ENCODE measurements around the gene NRROS.

The NRROS gene

DNA sequence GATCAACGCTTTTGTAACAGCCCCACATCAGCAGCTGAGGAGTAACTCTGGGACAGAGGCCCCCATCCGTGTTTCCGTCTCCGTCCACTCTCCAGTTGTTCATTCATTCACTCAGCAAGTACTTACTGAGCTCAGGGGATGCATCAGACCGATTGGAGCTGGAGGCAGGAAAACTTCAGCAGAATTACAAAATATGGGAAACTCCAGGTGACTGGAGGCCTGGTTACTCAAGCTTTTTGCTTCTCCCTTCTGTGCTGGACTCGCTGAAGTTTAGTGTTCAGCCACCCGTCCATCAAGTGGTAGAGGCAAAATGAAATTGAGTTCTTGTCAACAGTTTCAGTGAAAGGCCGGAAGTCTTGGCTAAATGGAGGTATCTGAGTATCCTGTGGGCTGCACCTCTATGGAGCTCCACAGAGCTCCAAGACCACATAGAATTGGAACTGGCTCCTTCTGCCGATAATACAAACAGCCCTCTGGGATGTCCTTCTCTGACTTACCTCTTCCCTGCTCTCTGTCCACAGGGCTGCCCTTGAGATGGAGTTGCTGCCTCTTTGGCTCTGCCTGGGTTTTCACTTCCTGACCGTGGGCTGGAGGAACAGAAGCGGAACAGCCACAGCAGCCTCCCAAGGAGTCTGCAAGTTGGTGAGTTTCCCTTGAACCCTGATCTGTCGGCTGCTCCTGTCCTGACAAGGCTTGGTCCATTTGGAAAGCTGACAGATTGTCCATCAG lies 14.7 kb downstream of the NRROS start:
- Histone ChIP-seq H3K79me1 (ENCODE audit: low read length) (no peaks in the 10 kb centered on the region), H3K4me3 (ENCODE audit: low read depth, low read length) (no peak overlapping the region), H3K9ac (ENCODE audit: low read length) (no peak overlapping the region), H2BK5ac (ENCODE audit: low read depth, low read length, poor library complexity) (no peak overlapping the region), H3K27ac (ENCODE audit: low read depth, low read length) (no peak overlapping the region), H4K91ac (ENCODE audit: low read depth, low read length) (no peak overlapping the region), H3K14ac (ENCODE audit: low read length) (no peak overlapping the region), H2AK5ac (ENCODE audit: low read length) (no peak overlapping the region), H3K79me2 (ENCODE audit: control insufficient read depth, insufficient read depth, low read length, poor library complexity) (no peaks in the 10 kb centered on the region), H3K4me2 (ENCODE audit: low read length) (no peak overlapping the region), H2BK12ac (ENCODE audit: low read length) (no peak overlapping the region), H4K12ac (ENCODE audit: low read depth, low read length) (no peak overlapping the region), H3K36me3 (ENCODE audit: control insufficient read depth in 1 of 2, insufficient read depth in 2 of 2, low read length in 2 of 2) (no peaks in the 10 kb centered on the region), H3K18ac (ENCODE audit: low read length) (no peak overlapping the region), H3K4me1 (ENCODE audit: control insufficient read depth in 1 of 2, insufficient read depth in 2 of 2, low read length in 2 of 2) (no peaks in the 10 kb centered on the region), H2AFZ (ENCODE audit: insufficient read depth, low read length, poor library complexity) (no peak overlapping the region), H2BK120ac (ENCODE audit: insufficient read depth, low read length, poor library complexity) (no peak overlapping the region), H3K4ac (ENCODE audit: low read depth, low read length) (no peak overlapping the region), H3K9me3 (ENCODE audit: insufficient read depth, low read depth, low read length) (no peaks in the 10 kb centered on the region), H3K27me3 (ENCODE audit: insufficient read depth, low read length) (no peaks in the 10 kb centered on the region), H4K8ac (ENCODE audit: low read depth, low read length) (no peak overlapping the region), H3K23ac (ENCODE audit: low read length) (no peak overlapping the region)
- no CpG with 5 or more reads among the region's 12 CpGs for WGBS (ENCODE audit: extremely low coverage, insufficient coverage, insufficient read length)
- DNase-seq = no peak

DNA sequence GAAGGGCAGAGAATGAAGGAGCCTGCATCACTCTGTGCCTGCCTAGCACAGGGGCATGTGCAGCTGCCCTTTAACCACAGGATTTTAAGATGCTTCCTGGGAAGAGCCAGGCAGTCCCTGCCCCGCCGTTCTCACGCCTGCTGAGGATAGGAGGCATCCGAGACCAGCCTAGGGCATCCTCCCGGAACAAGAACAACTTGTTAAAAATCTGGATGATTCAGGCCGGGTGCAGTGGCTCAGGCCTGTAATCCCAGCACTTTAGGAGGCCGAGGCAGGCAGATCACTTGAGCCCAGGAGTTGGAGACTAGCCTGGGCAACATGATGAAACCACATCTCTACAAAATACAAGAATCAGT lies 15.2 kb downstream of the NRROS start:
- Histone ChIP-seq H3K79me1 (ENCODE audit: low read length) (no peaks in the 10 kb centered on the region), H2BK5ac (ENCODE audit: low read depth, low read length, poor library complexity) (no peak overlapping the region), H2BK12ac (ENCODE audit: low read length) (no peak overlapping the region), H2AK5ac (ENCODE audit: low read length) (no peak overlapping the region), H3K4me2 (ENCODE audit: low read length) (no peak overlapping the region), H4K8ac (ENCODE audit: low read depth, low read length) (no peak overlapping the region), H3K23ac (ENCODE audit: low read length) (no peak overlapping the region), H3K4me1 (ENCODE audit: control insufficient read depth in 1 of 2, insufficient read depth in 2 of 2, low read length in 2 of 2) (no peaks in the 10 kb centered on the region), H3K4ac (ENCODE audit: low read depth, low read length) (no peak overlapping the region), H3K9ac (ENCODE audit: low read length) (no peak overlapping the region), H2AFZ (ENCODE audit: insufficient read depth, low read length, poor library complexity) (no peak overlapping the region), H3K18ac (ENCODE audit: low read length) (no peak overlapping the region), H2BK120ac (ENCODE audit: insufficient read depth, low read length, poor library complexity) (no peak overlapping the region), H3K27me3 (ENCODE audit: insufficient read depth, low read length) (no peaks in the 10 kb centered on the region), H3K9me3 (ENCODE audit: insufficient read depth, low read depth, low read length) (no peaks in the 10 kb centered on the region), H3K14ac (ENCODE audit: low read length) (no peak overlapping the region), H3K79me2 (ENCODE audit: control insufficient read depth, insufficient read depth, low read length, poor library complexity) (no peaks in the 10 kb centered on the region), H3K27ac (ENCODE audit: low read depth, low read length) (no peak overlapping the region), H3K4me3 (ENCODE audit: low read depth, low read length) (no peak overlapping the region), H4K12ac (ENCODE audit: low read depth, low read length) (no peak overlapping the region), H4K91ac (ENCODE audit: low read depth, low read length) (no peak overlapping the region), H3K36me3 (ENCODE audit: control insufficient read depth in 1 of 2, insufficient read depth in 2 of 2, low read length in 2 of 2) (no peaks in the 10 kb centered on the region)
- no CpG with 5 or more reads among the region's 7 CpGs for WGBS (ENCODE audit: extremely low coverage, insufficient coverage, insufficient read length)
- no peak for DNase-seq

DNA sequence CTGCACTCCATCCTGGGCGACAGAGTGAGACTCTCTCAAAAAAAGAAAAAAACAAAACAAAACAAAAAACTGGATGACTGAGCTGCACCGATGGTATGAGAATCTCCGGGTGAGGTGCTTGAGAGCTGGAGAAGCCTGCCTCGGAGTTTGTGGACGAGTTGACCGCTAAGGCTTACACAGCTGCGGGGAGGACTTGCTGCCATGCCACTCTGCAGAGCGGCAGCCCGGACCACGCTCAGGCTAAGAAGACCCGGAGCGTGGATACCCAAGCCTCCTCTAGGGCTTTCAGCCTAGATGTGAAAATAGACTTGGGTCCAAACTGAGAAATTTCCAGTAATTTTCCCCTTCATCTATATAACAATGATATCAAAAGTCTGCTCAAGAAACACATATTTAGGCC lies 16.0 kb downstream of the NRROS start:
- Histone ChIP-seq H3K9ac (ENCODE audit: low read length) (no peak overlapping the region), H2BK120ac (ENCODE audit: insufficient read depth, low read length, poor library complexity) (no peak overlapping the region), H3K79me1 (ENCODE audit: low read length) (no peaks in the 10 kb centered on the region), H3K4me3 (ENCODE audit: low read depth, low read length) (no peak overlapping the region), H3K4me1 (ENCODE audit: control insufficient read depth in 1 of 2, insufficient read depth in 2 of 2, low read length in 2 of 2) (peaks cover 0 to 4% of the 10 kb centered on the region in 2 experiments), H4K12ac (ENCODE audit: low read depth, low read length) (no peak overlapping the region), H3K23ac (ENCODE audit: low read length) (no peak overlapping the region), H2AFZ (ENCODE audit: insufficient read depth, low read length, poor library complexity) (no peak overlapping the region), H3K18ac (ENCODE audit: low read length) (no peak overlapping the region), H4K8ac (ENCODE audit: low read depth, low read length) (no peak overlapping the region), H3K9me3 (ENCODE audit: insufficient read depth, low read depth, low read length) (no peaks in the 10 kb centered on the region), H4K91ac (ENCODE audit: low read depth, low read length) (no peak overlapping the region), H3K27ac (ENCODE audit: low read depth, low read length) (no peak overlapping the region), H3K36me3 (ENCODE audit: control insufficient read depth in 1 of 2, insufficient read depth in 2 of 2, low read length in 2 of 2) (no peaks in the 10 kb centered on the region), H3K4me2 (ENCODE audit: low read length) (no peak overlapping the region), H3K14ac (ENCODE audit: low read length) (no peak overlapping the region), H3K79me2 (ENCODE audit: control insufficient read depth, insufficient read depth, low read length, poor library complexity) (no peaks in the 10 kb centered on the region), H2BK5ac (ENCODE audit: low read depth, low read length, poor library complexity) (no peak overlapping the region), H2BK12ac (ENCODE audit: low read length) (no peak overlapping the region), H3K4ac (ENCODE audit: low read depth, low read length) (no peak overlapping the region), H3K27me3 (ENCODE audit: insufficient read depth, low read length) (no peaks in the 10 kb centered on the region), H2AK5ac (ENCODE audit: low read length) (no peak overlapping the region)
- WGBS (ENCODE audit: extremely low coverage, insufficient coverage, insufficient read length) = no CpG with 5 or more reads among the region's 12 CpGs
- no peak for DNase-seq

DNA sequence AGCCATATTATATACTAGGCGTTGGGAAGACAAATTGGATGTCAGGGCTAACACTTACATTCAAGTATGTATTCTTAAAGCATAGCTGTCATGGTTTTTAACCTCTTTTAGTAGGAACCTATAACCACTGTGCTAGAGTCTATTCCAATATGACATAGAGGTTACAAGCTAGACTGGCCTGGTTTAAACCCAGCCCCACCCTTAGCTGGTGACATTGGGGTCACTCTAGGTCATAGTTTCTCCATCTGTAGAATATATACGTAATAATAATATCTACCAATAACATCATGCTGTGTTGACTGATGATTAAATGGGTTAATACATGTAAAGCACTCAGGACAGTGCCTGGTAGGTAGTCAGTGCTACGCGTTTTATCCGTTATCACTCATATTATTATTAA lies 16.7 kb downstream of the NRROS start:
- no peak overlapping the region for H3K4ac ChIP-seq (ENCODE audit: low read depth, low read length)
- H3K4me2 ChIP-seq (ENCODE audit: low read length) = no peak overlapping the region
- H4K8ac ChIP-seq (ENCODE audit: low read depth, low read length) = no peak overlapping the region
- no peak overlapping the region for H4K91ac ChIP-seq (ENCODE audit: low read depth, low read length)
- no peak overlapping the region for H2AFZ ChIP-seq (ENCODE audit: insufficient read depth, low read length, poor library complexity)
- no peaks in the 10 kb centered on the region for H3K36me3 ChIP-seq (ENCODE audit: control insufficient read depth in 1 of 2, insufficient read depth in 2 of 2, low read length in 2 of 2)
- H3K27me3 ChIP-seq (ENCODE audit: insufficient read depth, low read length) = no peaks in the 10 kb centered on the region
- no peak overlapping the region for H3K27ac ChIP-seq (ENCODE audit: low read depth, low read length)
- no peak overlapping the region for H3K9ac ChIP-seq (ENCODE audit: low read length)
- no peak overlapping the region for H2BK12ac ChIP-seq (ENCODE audit: low read length)
- no peaks in the 10 kb centered on the region for H3K79me2 ChIP-seq (ENCODE audit: control insufficient read depth, insufficient read depth, low read length, poor library complexity)
- H2AK5ac ChIP-seq (ENCODE audit: low read length) = no peak overlapping the region
- no peak for DNase-seq
- H3K79me1 ChIP-seq (ENCODE audit: low read length) = no peaks in the 10 kb centered on the region
- no peaks in the 10 kb centered on the region for H3K9me3 ChIP-seq (ENCODE audit: insufficient read depth, low read depth, low read length)
- H2BK120ac ChIP-seq (ENCODE audit: insufficient read depth, low read length, poor library complexity) = no peak overlapping the region
- no peak overlapping the region for H3K14ac ChIP-seq (ENCODE audit: low read length)
- H4K12ac ChIP-seq (ENCODE audit: low read depth, low read length) = no peak overlapping the region
- H2BK5ac ChIP-seq (ENCODE audit: low read depth, low read length, poor library complexity) = no peak overlapping the region
- no peak overlapping the region for H3K23ac ChIP-seq (ENCODE audit: low read length)
- no CpG with 5 or more reads among the region's 5 CpGs for WGBS (ENCODE audit: extremely low coverage, insufficient coverage, insufficient read length)
- peaks cover 0 to 6% of the 10 kb centered on the region in 2 experiments for H3K4me1 ChIP-seq (ENCODE audit: control insufficient read depth in 1 of 2, insufficient read depth in 2 of 2, low read length in 2 of 2)
- H3K18ac ChIP-seq (ENCODE audit: low read length) = no peak overlapping the region
- no peak overlapping the region for H3K4me3 ChIP-seq (ENCODE audit: low read depth, low read length)

All from trophoblast cell (in vitro differentiated cells and primary cell).